Fibroblast of the aortic adventitia (primary cell): ENCODE results near the gene PNMA8B. TPM values are rescaled to one million over a fixed set of nuclear protein-coding genes. Genes with fewer than 3 reads are reported as not detected.

Experiments
- DNase-seq: peaks from one replicate; pipeline ENCODE4 v3.0.0-alpha.2; 2010; ENCODE audit warnings: low read depth
- H3K4me3 ChIP-seq: 2 replicates; pipeline ENCODE4 v1.5.1; 2011; ENCODE audit warnings: low read depth, mild to moderate bottlenecking, control low read depth, low read length, moderate library complexity
- CTCF ChIP-seq: IDR thresholded peaks from 2 replicates; pipeline ENCODE4 v1.5.1; 2011; ENCODE audit warnings: mild to moderate bottlenecking, low read length, control low read depth, inconsistent platforms; ENCODE audit not compliant: insufficient read depth
- total RNA-seq: library from RNA; depleted of rRNA; stranded (reverse); fragments of >200 nt; gene quantifications from 2 replicates; pipeline ENCODE4 v1.2.3, GENCODE V29; 2012; ENCODE audit warnings: low replicate concordance

Gene PNMA8B
- total RNA-seq, 1 donor, result 1.6 TPM

GRCh38 chr19:46490774-46491173, 4.9 kb downstream of the PNMA8B start:
- no peak for TF ChIP-seq CTCF
- no peak for DNase-seq

DNA sequence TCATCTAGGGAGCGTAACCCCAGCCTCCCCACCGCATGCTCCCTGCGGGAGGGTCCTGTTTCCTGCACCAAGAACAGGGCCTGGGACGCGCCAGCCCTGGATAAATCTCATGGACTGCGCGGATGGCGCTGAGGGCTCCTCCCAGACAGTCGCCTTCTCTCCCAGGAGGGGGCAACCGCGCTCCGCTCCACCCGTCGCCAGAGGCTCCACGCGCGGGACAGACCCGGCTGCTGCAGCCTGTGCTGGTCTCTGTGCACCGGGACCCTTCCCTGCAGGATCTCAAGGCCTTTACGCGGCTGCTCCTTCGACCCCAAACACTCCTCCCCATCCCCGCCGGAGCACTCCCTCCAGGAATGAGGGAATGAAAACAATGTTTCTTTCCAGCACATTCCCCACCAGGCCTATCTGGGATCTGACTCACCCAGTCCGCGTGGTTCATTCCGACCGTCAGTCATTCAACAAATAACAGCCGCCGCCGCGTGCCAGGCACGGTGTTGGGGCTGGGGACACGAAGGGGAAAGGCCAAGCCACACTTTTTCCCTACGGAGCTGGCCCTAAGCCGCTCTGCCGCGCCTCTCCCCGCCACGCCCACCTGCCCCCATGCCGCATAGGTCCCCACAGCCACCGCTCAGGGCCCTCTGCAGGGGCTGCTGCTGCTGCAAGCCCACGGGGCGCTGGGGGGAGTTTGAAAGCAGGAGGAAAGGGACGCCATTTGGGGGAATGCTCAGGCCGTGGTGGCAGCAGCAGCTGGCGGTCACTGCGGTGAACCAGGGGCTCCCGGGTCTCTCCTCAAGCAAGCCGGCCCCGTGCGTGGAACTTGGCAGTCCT, 6.0 kb downstream of the PNMA8B start:
- TF ChIP-seq CTCF, result peak; percentile 50
- DNase-seq, result peak; percentile 80
- no peak overlapping the region for H3K4me3 ChIP-seq

More at GRCh38 chr19:46490774-46491173, 4.9 kb downstream of the PNMA8B start:
- no peak overlapping the region for H3K4me3 ChIP-seq

DNA sequence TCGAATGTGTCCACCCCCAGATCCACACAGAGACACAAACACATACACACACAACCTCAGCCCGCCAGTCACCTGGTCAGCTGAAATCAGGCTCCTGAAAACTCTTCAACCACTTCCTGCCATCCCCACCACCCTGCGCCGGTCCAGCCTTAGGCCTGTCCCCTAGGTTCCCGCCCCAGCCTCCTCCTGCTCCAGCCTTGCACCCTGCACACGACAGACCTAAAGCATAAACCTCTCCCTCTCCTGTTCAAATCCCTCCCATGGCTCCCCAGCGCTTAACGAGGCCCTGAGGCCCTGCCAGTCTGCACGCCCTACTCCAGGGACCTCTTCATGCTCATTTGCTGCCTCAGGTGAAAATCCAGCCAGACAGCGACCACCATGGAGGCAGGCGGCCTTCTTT, 7.1 kb downstream of the PNMA8B start:
- no peak for TF ChIP-seq CTCF
- no peak for DNase-seq
- H3K4me3 ChIP-seq, result no peak overlapping the region

DNA sequence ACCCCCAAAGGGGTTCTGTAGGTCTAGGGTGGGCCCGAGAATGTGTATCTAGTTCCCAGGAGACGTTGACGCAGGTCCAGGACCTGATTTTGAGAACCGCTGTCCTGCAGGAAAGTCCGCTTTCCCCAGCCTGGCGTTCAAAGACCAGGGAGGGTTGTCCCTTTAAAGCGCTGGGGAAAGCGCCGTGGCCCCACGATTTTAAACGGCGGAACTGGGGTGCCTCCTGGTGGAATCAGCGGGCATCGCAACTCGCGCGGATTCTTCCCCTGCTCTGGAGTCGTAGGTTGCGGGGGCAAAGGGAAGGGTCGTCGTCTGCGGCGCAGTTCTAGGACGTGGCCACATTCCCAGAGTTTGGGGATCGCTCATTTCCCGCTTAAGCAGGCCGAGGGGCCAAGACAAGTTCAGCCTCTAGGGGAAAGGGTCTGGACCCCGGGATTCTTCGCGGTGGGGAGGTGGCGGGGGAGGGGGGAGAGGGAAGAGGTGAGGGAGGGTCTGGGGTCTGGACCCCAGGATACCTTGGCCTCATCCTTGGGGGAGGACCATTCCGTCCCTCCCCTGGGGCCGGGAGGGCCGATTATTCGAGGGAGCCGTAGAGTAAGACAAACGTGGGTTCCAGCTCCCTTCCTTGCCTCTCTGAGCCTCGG, 7.7 kb downstream of the PNMA8B start:
- peak overlapping the region; percentile 55 for H3K4me3 ChIP-seq
- peak; percentile 98 for TF ChIP-seq CTCF
- DNase-seq, result peak; percentile 74

DNA sequence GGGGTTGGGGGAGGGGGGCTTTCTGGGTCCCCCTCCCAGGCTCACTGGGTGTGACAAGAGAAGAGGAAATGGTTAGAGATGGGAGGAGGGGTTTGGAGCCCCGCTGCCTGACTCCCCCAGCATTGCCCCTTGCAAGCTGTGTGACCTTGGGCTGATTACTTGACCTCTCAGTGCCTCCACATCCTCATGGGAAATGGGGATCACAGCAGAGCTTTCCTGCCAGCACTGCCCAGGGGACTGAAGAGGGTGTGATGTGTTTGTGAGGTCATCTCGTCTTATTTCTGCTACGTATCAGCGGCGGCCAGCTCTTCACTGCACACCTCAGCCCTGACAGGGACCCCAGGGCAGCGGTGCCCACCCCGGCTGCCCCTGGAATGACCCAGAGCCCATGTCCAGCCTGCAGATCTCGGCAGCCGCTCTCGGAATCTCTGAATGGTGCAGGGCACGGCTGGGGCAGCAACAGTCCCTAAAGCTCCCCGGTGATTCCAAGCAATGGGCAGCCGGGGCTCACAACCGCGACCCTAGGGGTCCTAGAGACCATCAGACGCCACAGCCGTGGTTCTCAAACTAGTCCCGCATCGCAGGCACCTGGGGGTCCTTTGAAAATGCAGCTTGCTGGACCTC, 8.4 kb downstream of the PNMA8B start:
- H3K4me3 ChIP-seq, result peak overlapping the region; percentile 55
- no peak for TF ChIP-seq CTCF
- peak; percentile 8 for DNase-seq

- no peak for DNase-seq
- H3K4me3 ChIP-seq, result no peak overlapping the region
- no peak for TF ChIP-seq CTCF
Observed at GRCh38 chr19:46486358-46486757, 9.3 kb downstream of the PNMA8B start.
